Astrocyte (in vitro differentiated cells and primary cell): Measurements from ENCODE around the gene VEGFA. TPM values are rescaled to one million over a fixed set of nuclear protein-coding genes. Genes with fewer than 3 reads are reported as not detected.

Experiments
- DNase-seq: peaks from one replicate; pipeline ENCODE4 v3.0.0-alpha.2; 2010; ENCODE audit warnings: low read depth
- FAIRE-seq: peaks from 2 replicates; lab custom pipeline; 2011; peaks lifted over from hg19 to GRCh38; lab: Jason Lieb, UNC
- H2AFZ ChIP-seq: 2 replicates; pipeline ENCODE4 v1.6.0; 2012; ENCODE audit warnings: low read depth, low read length, inconsistent platforms
- H3K27ac ChIP-seq: 2 replicates; pipeline ENCODE4 v1.5.1; 2011; ENCODE audit warnings: low read depth, low read length, inconsistent platforms
- H3K27me3 ChIP-seq: 2 replicates; pipeline ENCODE4 v1.6.0; 2011; ENCODE audit warnings: low read length, inconsistent platforms; ENCODE audit not compliant: insufficient read depth
- H3K36me3 ChIP-seq: 2 replicates; pipeline ENCODE4 v1.5.1; 2011; ENCODE audit warnings: low read length, inconsistent platforms; ENCODE audit not compliant: insufficient read depth
- H3K4me1 ChIP-seq: 2 replicates; pipeline ENCODE4 v1.5.1; 2011; ENCODE audit warnings: low read length, inconsistent platforms; ENCODE audit not compliant: insufficient read depth
- H3K4me2 ChIP-seq: 2 replicates; pipeline ENCODE4 v1.6.0; 2012; ENCODE audit warnings: low read length, inconsistent platforms
- H3K4me3 ChIP-seq: 2 replicates; pipeline ENCODE4 v1.5.1; 2011; ENCODE audit warnings: low read depth, mild to moderate bottlenecking, low read length, inconsistent platforms; ENCODE audit not compliant: insufficient read depth
- H3K79me2 ChIP-seq: 2 replicates; pipeline ENCODE4 v1.6.0; 2012; ENCODE audit warnings: mild to moderate bottlenecking, low read length, inconsistent platforms; ENCODE audit not compliant: insufficient read depth
- H3K9ac ChIP-seq: 2 replicates; pipeline ENCODE4 v1.6.0; 2012; ENCODE audit warnings: mild to moderate bottlenecking, low read length, inconsistent platforms
- H3K9me3 ChIP-seq: 2 replicates; pipeline ENCODE4 v1.5.1; 2012; ENCODE audit warnings: low read depth, mild to moderate bottlenecking, low read length, inconsistent platforms; ENCODE audit not compliant: insufficient read depth
- H4K20me1 ChIP-seq: 2 replicates; pipeline ENCODE4 v1.6.0; 2012; ENCODE audit warnings: low read length, inconsistent platforms; ENCODE audit not compliant: insufficient read depth
- H3K27ac Mint-ChIP-seq: one replicate; pipeline ENCODE4 v1.8.0; 2021; ENCODE audit warnings: mild to moderate bottlenecking, mixed read lengths; ENCODE audit not compliant: unreplicated experiment
- H3K27me3 Mint-ChIP-seq: one replicate; pipeline ENCODE4 v1.8.0; 2021; ENCODE audit warnings: low read depth, mixed read lengths; ENCODE audit not compliant: unreplicated experiment
- H3K36me3 Mint-ChIP-seq: one replicate; pipeline ENCODE4 v1.8.0; 2021; ENCODE audit warnings: low read depth, mixed read lengths; ENCODE audit not compliant: unreplicated experiment
- H3K4me1 Mint-ChIP-seq: one replicate; pipeline ENCODE4 v1.8.0; 2021; ENCODE audit warnings: low read depth, mixed read lengths; ENCODE audit not compliant: unreplicated experiment
- H3K4me3 Mint-ChIP-seq: one replicate; pipeline ENCODE4 v1.8.0; 2021; ENCODE audit warnings: mild to moderate bottlenecking, moderate library complexity, mixed read lengths; ENCODE audit not compliant: unreplicated experiment
- H3K9me3 Mint-ChIP-seq: one replicate; pipeline ENCODE4 v1.8.0; 2021; ENCODE audit warnings: mild to moderate bottlenecking, mixed read lengths; ENCODE audit not compliant: unreplicated experiment
- CTCF ChIP-seq: IDR thresholded peaks from 2 replicates; pipeline ENCODE4 v1.5.1; 2011; ENCODE audit warnings: low read depth, mild to moderate bottlenecking, inconsistent platforms, low read length, moderate library complexity; ENCODE audit not compliant: insufficient read depth
- EZH2 ChIP-seq: IDR thresholded peaks from 2 replicates; pipeline ENCODE4 v1.6.1; 2012; ENCODE audit warnings: mild to moderate bottlenecking, low read length, inconsistent platforms; ENCODE audit not compliant: insufficient read depth
- total RNA-seq: library from RNA; stranded (reverse); gene quantifications from 2 replicates; pipeline ENCODE4 v1.2.1, GENCODE V29; 2021

VEGFA gene
- total RNA-seq, 1 donor from 2014 or later: 144 TPM

GRCh38 chr6:43823879-43824702, 54.1 kb downstream of the VEGFA start:
- Histone ChIP-seq H3K79me2 (no peaks in the 10 kb centered on the region), H3K4me1 (no peaks in the 10 kb centered on the region), H3K27me3 (peaks cover 27% of the 10 kb centered on the region), H3K4me2 (no peak overlapping the region), H4K20me1 (no peaks in the 10 kb centered on the region), H3K9ac (no peak overlapping the region), H2AFZ (no peak overlapping the region), H3K9me3 (no peaks in the 10 kb centered on the region), H3K36me3 (no peaks in the 10 kb centered on the region), H3K27ac (no peak overlapping the region), H3K4me3 (no peak overlapping the region)
- no peak for FAIRE-seq
- H3K9me3 Mint-ChIP-seq: no peaks in the 10 kb centered on the region
- TF ChIP-seq CTCF: no peak
- no peak for TF ChIP-seq EZH2
- H3K36me3 Mint-ChIP-seq: no peaks in the 10 kb centered on the region
- DNase-seq: no peak
- H3K27me3 Mint-ChIP-seq: peaks cover 51% of the 10 kb centered on the region
- no peak overlapping the region for H3K4me3 Mint-ChIP-seq
- H3K27ac Mint-ChIP-seq: no peak overlapping the region
- H3K4me1 Mint-ChIP-seq: no peaks in the 10 kb centered on the region

GRCh38 chr6:43824703-43825064, 54.7 kb downstream of the VEGFA start:
- Histone ChIP-seq H3K79me2 (no peaks in the 10 kb centered on the region), H3K4me3 (no peak overlapping the region), H2AFZ (no peak overlapping the region), H3K27ac (no peak overlapping the region), H4K20me1 (no peaks in the 10 kb centered on the region), H3K9ac (no peak overlapping the region), H3K4me1 (no peaks in the 10 kb centered on the region), H3K9me3 (no peaks in the 10 kb centered on the region), H3K36me3 (no peaks in the 10 kb centered on the region), H3K27me3 (peaks cover 27% of the 10 kb centered on the region), H3K4me2 (no peak overlapping the region)
- no peaks in the 10 kb centered on the region for H3K36me3 Mint-ChIP-seq
- no peak for FAIRE-seq
- no peak for DNase-seq
- H3K27ac Mint-ChIP-seq: no peak overlapping the region
- no peaks in the 10 kb centered on the region for H3K9me3 Mint-ChIP-seq
- H3K27me3 Mint-ChIP-seq: peaks cover 51% of the 10 kb centered on the region
- TF ChIP-seq CTCF: no peak
- TF ChIP-seq EZH2: no peak
- H3K4me3 Mint-ChIP-seq: no peak overlapping the region
- no peaks in the 10 kb centered on the region for H3K4me1 Mint-ChIP-seq
